ENCODE data around the gene ZDHHC4. TPM values are rescaled to one million over a fixed set of nuclear protein-coding genes. Genes with fewer than 3 reads are reported as not detected.
"Not testable (repeated sequence)": the region's sequence is repeated elsewhere in the genome, so short reads cannot be mapped to it uniquely, and the experiment has no call there.

Gene ZDHHC4
- total and polyA plus RNA-seq, 2 donors from 2014 or later: 62.4 to 84.1 TPM

DNA sequence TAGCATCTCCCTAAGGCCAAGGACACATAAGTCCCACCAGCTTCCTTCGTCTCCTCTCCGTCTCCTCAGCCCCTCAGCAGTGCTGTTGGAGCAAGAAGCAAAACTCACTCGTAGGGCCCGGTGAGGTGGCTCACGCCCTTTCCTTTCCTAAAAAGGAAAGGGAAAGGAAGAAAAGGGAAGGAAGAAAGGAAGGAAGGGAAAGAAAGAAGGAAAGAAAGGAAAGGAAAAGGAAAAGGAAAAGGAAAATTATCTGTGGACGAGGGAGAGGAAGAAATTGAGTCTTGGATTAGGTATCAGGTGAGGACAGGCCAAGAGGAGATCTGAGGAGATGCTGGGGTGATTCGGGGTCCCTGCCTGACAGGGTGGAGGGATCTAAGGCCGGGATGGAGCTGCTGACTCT lies 56.8 kb downstream of the ZDHHC4 start:
- H3K9ac ChIP-seq (ENCODE audit: low read length in 3 of 3): no peak overlapping the region
- H3K9me3 ChIP-seq (ENCODE audit: control insufficient read depth in 2 of 3, insufficient read depth in 1 of 3, low read length in 3 of 3): no peaks in the 10 kb centered on the region
- H3K4me1 ChIP-seq (ENCODE audit: control insufficient read depth in 2 of 3, insufficient read depth in 2 of 3, low read depth in 1 of 3, low read length in 3 of 3): peaks cover 0 to 12% (median 0%) of the 10 kb centered on the region in 3 donors
- no peak overlapping the region for H3K27ac ChIP-seq (ENCODE audit: low read depth in 2 of 2, low read length in 2 of 2)
- no peaks in the 10 kb centered on the region for H3K27me3 ChIP-seq (ENCODE audit: control insufficient read depth, insufficient read depth, low read length)
- H3K36me3 ChIP-seq (ENCODE audit: control insufficient read depth in 2 of 3, insufficient read depth in 3 of 3, low read length in 3 of 3): no peaks in the 10 kb centered on the region
- H3K4me3 ChIP-seq (ENCODE audit: low read length in 3 of 3): no peak overlapping the region
- no peak for FAIRE-seq
- TF ChIP-seq, protein P1, sequence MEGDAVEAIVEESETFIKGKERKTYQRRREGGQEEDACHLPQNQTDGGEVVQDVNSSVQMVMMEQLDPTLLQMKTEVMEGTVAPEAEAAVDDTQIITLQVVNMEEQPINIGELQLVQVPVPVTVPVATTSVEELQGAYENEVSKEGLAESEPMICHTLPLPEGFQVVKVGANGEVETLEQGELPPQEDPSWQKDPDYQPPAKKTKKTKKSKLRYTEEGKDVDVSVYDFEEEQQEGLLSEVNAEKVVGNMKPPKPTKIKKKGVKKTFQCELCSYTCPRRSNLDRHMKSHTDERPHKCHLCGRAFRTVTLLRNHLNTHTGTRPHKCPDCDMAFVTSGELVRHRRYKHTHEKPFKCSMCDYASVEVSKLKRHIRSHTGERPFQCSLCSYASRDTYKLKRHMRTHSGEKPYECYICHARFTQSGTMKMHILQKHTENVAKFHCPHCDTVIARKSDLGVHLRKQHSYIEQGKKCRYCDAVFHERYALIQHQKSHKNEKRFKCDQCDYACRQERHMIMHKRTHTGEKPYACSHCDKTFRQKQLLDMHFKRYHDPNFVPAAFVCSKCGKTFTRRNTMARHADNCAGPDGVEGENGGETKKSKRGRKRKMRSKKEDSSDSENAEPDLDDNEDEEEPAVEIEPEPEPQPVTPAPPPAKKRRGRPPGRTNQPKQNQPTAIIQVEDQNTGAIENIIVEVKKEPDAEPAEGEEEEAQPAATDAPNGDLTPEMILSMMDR (IDR thresholded peaks at IDR 0.05; ENCODE audit: borderline replicate concordance, extremely low read depth, insufficient read depth): no peak
- intact Hi-C loops (cut with DNase I): no loop called here
- DNase-seq: no peak

DNA sequence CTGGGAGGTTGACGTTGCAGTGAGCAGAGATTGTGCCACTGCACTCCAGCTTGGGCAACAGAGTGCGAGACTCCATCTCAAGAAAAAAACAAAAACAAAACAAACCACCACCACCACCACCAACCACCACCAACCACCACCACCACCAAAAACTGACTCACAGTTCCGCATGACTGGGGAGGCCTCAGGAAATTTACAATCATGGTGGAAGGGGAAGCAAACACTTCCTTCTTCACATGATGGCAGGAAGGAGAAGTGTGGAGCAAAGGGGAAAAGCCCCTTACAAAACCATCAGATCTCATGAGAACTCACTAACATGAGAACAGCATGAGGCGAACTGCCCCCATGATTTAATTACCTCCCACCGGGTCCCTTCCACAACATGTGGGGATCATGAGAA lies 57.7 kb downstream of the ZDHHC4 start:
- H3K36me3 ChIP-seq (ENCODE audit: control insufficient read depth in 2 of 3, insufficient read depth in 3 of 3, low read length in 3 of 3); FAIRE-seq; H3K27ac ChIP-seq (ENCODE audit: low read depth in 2 of 2, low read length in 2 of 2); H3K9me3 ChIP-seq (ENCODE audit: control insufficient read depth in 2 of 3, insufficient read depth in 1 of 3, low read length in 3 of 3); H3K4me3 ChIP-seq (ENCODE audit: low read length in 3 of 3); H3K27me3 ChIP-seq (ENCODE audit: control insufficient read depth, insufficient read depth, low read length); H3K9ac ChIP-seq (ENCODE audit: low read length in 3 of 3); DNase-seq; intact Hi-C loops (cut with DNase I): not testable (repeated sequence)
- H3K4me1 ChIP-seq (ENCODE audit: control insufficient read depth in 2 of 3, insufficient read depth in 2 of 3, low read depth in 1 of 3, low read length in 3 of 3): peaks cover 0 to 12% (median 0%) of the 10 kb centered on the region in 3 donors

DNA sequence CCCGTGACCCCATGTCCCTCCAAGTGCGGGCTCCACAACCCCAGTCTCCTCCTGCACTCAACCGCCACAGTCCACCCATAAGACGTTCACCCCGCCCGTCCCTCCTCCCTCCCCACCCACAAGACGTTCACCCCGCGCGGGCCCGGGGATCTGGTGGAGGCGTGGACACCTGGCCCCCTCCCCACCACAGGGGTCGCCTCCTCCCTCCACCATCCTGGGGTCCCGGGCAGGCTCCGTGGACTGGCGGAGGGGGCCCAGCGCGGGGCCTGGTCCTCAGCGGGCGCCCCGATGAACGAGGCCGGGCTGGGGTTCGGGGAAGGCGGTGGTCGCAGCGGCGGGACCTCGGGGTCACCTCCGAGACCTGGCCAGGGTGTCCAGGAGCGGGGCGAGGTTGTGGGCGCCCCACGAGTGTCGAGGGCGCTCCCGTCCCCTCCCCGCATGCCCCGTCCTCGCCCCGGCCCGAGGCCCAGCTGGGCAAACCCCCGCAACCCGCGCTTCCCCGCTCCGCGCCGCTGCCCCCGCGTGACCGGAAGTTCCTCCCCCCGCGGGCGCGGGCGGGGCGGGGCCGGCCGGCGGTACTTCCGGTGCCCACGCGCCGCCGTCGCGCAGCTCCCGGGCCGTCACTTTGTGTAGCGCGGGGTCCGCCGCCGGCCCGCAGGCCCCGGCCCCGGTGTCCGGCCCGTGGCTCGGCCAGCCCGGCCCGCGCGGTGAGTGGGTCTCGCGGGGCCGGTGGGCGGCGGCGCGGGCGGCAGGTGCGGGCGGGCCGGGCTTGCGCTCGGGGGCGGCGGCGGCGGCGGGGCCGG lies 59.7 kb downstream of the ZDHHC4 start, which contains the start of gene ZNF316:
Gene ZNF316 (plus strand): TSS at position 578 of the 803 bp plus-strand sequence. CDS start 5,092 bp downstream, outside the sequence.
- Histone ChIP-seq H3K9ac (ENCODE audit: low read length in 3 of 3) (peak within 1 kb of the TSS in 2 of 3 donors; percentile 73 to 85), H3K27me3 (ENCODE audit: control insufficient read depth, insufficient read depth, low read length) (no peaks in the 10 kb centered on the region), H3K4me1 (ENCODE audit: control insufficient read depth in 2 of 3, insufficient read depth in 2 of 3, low read depth in 1 of 3, low read length in 3 of 3) (peaks cover 0 to 12% (median 0%) of the 10 kb centered on the region in 3 donors), H3K36me3 (ENCODE audit: control insufficient read depth in 2 of 3, insufficient read depth in 3 of 3, low read length in 3 of 3) (peaks cover 0 to 12% (median 5%) of the 10 kb centered on the region in 3 donors), H3K9me3 (ENCODE audit: control insufficient read depth in 2 of 3, insufficient read depth in 1 of 3, low read length in 3 of 3) (no peaks in the 10 kb centered on the region), H3K4me3 (ENCODE audit: low read length in 3 of 3) (peak within 1 kb of the TSS; percentile 36 to 64 (median 48)), H3K27ac (ENCODE audit: low read depth in 2 of 2, low read length in 2 of 2) (peak within 1 kb of the TSS; percentile 37 to 63)
- intact Hi-C loops (cut with DNase I): no loop called here
- TF ChIP-seq, protein P1 (IDR thresholded peaks at IDR 0.05; ENCODE audit: borderline replicate concordance, extremely low read depth, insufficient read depth): no peak
- DNase-seq (peak; percentile 30 to 91 (median 70)), FAIRE-seq (no peak)

DNA sequence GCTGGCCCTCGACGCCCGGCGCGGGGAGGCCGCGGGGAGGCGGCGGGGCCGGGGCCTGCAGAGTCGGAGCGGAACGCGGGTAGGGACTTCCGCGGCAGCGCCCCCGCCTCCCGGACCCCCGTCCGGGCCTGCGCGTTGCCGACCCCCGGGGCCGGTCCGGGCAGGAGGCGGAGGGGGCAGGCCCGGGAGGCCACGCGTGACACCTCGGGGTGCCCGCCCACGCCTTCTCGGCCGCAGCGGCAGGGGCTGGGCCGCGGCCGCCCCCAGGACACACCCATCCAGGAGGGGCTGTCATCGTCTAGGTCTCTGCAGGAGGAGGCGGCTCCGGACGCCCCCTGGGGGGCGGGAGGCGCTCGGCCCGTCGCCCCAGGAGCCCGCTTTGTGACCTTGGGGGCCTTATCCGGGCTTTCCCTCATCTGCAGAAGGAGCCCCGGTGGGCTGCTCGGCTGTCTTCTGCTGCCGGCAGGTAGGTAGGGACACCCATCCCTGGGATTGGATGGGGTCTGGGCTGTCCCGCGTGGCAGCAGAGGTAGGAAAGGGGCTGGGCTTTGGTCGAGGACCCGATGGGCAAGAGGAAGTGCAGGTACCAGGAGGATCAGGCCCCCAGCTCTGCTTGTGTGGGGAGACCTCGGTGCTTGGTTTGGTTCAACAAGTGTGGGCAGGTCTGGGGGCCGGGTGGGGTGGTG lies 60.4 kb downstream of the ZDHHC4 start:
- no peaks in the 10 kb centered on the region for H3K9me3 ChIP-seq (ENCODE audit: control insufficient read depth in 2 of 3, insufficient read depth in 1 of 3, low read length in 3 of 3)
- TF ChIP-seq, protein P1 (IDR thresholded peaks at IDR 0.05; ENCODE audit: borderline replicate concordance, extremely low read depth, insufficient read depth): no peak
- peaks cover 0 to 19% (median 7%) of the 10 kb centered on the region in 3 donors for H3K36me3 ChIP-seq (ENCODE audit: control insufficient read depth in 2 of 3, insufficient read depth in 3 of 3, low read length in 3 of 3)
- no peaks in the 10 kb centered on the region for H3K27me3 ChIP-seq (ENCODE audit: control insufficient read depth, insufficient read depth, low read length)
- FAIRE-seq: no peak
- H3K27ac ChIP-seq (ENCODE audit: low read depth in 2 of 2, low read length in 2 of 2): no peak overlapping the region
- H3K4me1 ChIP-seq (ENCODE audit: control insufficient read depth in 2 of 3, insufficient read depth in 2 of 3, low read depth in 1 of 3, low read length in 3 of 3): peaks cover 0 to 12% (median 0%) of the 10 kb centered on the region in 3 donors
- peak overlapping the region; percentile 36 to 64 (median 47) for H3K4me3 ChIP-seq (ENCODE audit: low read length in 3 of 3)
- intact Hi-C loops (cut with DNase I): no loop called here
- H3K9ac ChIP-seq (ENCODE audit: low read length in 3 of 3): peak overlapping the region in 2 of 3 donors; percentile 40 to 65
- peak in 2 of 5 donors; percentile 64 to 69 for DNase-seq

All from kidney (tissue), 14 donors.